Stimulated activated CD4-positive, alpha-beta T cell treated with anti-CD3 and anti-CD28 coated beads, TNF-alpha, amount 100 ng/mL, for 24 hours (primary cell): ENCODE results near the gene ERGIC1.
"Not testable (repeated sequence)": the region's sequence is repeated elsewhere in the genome, so short reads cannot be mapped to it uniquely, and the experiment has no call there.

ENCODE experiments used
- DNase-seq, 3 experiments: peaks; one replicate each; pipeline ENCODE4 v3.0.0-alpha.2; 2020; ENCODE audit warnings: low read depth in 3 of 3

ERGIC1 gene

DNA sequence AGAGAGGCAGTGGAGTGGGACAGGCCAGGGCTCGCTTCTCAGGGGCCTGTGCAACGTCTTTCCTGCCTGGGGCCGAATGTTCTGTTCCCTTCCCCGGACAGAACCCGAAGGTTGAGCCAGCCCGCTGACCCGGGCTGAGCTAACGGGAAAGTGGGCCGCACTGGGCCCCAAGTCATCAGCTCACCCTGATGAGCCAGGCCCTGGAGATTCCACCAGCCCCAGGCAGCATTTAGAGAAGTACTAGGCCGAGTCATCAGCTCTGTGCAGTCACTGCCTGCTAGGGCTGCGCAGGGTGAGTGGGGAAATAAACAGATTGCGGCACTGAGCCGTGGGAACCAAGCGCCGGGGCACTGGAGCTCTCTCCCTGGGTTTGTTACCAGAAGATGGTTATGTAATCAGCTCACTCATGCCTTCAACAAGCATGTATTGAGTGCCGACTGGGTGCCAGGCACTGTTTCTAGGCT is 33.9 kb upstream of the ERGIC1 start:
- no peak for DNase-seq

DNA sequence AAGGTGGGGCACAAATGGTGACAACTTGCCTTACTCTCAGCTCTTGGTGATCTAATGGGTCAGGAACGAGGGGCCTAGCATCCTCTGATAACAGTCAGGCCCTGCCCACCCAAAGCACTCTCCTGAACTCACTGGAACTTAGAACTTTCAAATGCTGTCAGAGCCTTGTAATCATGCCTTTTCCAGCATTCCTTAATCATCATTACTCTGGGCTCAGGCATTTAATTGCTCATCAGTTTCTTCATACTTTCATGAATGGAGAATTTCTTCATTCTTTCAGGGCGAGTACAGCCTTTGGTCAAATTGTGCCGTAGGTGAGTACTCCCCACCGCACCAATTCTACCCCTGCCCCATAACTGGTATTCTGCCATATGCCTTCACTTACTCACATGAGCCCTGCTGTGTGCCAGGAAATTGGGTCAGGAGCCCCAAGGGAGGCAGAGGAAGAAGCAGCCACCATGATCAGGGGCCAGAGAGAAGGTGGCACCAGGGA is 32.8 kb upstream of the ERGIC1 start:
- DNase-seq: no peak

DNA sequence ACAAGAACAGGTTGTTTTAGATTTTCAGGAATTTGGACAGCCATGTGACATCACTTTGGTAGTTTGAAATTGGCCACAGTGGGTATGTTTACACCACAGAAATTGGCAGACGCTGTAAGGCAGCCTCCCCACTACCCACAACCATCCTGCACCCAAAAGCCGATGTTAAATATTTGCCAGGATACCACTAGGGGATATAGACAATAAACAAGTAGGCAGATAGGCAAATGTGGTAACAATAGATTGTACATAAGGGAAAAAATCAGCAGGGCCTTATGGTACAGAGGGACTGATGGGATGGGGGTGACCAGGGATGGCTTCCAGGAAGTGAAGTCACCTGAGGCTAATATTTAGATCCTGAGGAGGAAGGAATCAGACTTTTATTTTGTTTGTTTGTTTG is 31.9 kb upstream of the ERGIC1 start:
- DNase-seq: no peak

DNA sequence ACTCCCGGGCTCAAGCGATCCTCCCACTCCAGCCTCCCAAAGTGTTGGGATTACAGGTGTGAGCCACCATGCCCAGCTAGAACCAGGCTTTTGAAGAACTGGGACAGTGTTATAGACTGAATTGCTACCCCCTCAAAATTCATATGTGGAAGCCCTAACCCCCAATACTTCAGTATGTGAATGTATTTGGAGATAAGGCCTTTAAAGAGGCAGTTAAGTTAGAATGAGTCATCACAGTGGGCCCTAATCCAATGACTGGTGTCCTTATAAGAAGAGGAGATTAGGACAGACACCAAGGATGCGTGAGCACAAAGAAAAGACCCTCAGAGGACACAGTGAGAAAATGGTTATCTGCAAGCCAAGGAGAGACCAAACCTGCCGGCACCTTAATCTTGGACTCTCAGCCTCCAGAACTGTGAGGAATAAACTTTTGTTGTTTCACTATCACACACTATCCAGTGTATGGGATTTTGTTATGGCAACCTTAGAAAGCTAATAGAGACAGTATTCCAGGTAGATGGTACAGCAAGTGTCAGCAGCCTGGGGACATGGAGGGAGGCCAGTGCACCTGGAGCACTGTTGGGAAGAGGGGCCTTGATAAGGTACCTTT is 31.4 kb upstream of the ERGIC1 start:
- no peak for DNase-seq

DNA sequence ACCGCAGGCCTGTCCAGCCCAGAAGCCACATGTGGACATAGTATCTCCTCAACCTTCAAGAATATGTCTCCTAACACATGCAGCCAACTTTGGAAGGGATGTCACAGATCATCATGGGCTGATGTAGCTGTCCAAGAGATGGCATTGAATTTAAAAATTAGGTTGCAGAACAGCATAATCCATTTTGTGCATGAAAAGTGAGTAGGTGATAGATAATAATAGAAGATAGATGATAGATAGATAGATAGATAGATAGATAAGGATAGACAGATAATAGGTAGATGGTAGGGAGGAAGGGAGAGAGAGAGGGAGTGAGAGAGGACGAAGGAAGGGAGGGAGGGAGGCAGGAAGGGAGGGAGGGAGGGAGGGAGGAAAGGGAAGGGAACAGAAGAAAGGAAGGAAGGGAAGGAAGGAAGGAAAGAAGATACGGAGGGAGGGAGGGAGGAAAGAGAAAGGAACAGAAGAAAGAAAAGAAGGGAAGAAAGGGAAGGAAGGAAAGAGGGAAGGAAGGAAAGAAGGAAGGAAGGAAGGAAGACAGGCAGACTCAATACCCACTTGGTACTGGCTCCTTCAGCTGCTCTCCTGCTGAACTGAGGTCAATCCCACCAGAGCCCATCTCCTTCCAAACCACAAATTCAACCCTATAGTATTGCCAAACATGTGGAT is 28.9 kb upstream of the ERGIC1 start:
- no peak for DNase-seq

DNA sequence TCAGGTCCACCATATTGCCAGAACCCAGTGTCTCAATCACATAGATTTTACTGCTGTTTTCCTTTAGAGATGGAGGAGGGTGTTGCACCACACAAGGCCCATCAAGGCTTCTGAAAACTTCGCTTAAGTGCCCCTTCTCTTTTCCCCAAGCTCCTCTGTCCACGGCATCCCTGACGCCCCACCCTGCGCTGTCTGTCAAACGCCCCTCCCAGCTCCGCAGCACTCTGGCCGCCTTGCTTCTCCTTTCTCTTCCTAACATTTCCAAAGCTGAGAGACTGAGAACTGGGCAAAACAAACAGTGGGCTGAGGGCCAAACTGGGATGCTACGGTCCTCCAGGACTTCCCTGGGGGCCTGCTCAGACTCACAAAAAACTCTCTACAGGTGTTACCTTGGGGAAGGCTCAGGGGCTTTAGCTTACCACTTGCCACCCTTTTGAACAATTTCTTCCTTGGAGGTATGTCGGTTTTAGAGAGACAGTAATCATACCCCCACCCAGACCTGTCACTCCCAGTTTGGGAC is 28.3 kb upstream of the ERGIC1 start:
- no peak for DNase-seq

DNA sequence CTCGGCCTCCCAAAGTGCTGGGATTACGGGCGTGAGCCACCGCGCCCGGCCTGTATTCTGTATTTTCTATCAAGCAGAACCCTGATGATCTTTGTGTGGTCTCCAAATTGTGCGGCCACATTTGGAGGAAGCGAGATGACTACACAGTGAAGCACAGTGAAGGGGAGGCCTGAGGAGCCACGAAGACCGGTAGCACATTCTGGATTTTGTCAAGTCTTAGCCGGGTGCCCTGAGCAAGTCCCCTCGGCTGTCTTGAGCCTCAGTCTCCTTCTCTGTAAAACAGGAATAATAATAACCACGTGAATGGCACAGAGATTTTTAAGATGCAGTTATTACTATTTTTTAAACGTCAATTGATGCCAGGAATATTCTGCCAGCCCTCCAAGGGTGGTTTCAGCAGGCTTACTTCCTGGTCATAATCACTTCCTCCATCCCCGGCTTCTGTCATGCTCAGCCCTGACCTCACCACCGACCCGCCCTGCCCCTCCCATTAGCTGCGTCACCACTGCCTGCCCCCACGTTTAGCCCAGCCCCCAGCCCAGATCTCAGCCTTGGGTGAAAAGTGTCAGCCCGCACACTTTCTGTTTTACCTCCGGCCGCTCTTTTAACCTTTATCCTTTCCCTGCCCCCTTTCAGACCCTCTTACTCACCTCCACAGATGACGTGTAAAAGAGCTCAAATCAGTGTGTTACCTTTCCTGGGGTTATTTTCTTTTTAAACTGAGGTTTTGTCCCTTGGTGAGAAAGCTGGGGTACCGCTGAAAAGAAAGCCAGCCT is 27.0 kb upstream of the ERGIC1 start:
- DNase-seq: peak; percentile 73 to 95 (median 81)

DNA sequence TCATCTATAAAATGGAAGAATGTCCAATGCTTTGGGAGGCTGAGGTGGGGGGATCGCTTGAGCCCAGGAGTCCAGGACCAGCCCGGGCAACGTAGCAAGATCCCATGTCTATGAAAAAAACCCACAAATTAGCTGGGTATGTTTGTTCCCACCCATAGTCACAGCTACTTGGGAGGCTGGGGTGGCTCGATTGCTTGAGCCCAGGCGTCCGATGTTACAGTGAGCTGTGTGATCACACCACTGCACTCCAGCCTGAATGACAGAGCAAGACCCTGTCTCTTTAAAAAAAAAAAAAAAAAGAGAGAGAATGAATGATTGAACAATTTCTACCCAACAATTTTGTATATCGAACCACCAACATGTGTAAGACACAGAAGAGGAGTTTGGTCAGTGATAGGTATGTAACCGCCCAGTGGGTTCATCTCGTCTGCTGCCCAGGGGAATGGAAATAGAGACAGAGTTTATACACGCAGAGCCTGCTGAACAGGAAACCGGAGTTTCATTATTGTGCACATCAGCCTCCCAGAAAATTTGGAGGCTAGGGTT is 26.2 kb upstream of the ERGIC1 start:
- no peak for DNase-seq

DNA sequence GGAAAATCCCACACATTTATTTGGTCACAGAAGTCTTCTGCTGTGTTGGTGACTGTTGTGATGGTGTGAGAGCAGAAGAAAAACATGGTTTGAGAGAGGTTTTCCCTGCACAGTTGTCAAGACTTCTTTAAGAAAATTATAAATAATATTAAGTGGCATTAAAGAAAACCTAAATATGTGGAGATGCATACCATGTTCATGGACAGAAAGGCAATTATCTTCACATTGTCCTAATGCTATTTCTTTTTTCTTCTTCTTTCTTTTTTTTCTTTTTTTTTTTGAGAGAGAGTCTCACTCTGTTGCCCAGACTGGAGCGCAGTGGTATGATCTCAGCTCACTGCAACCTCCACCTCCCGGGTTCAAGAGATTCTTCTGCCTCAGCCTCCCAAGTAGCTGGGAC is 24.3 kb upstream of the ERGIC1 start:
- DNase-seq: no peak

DNA sequence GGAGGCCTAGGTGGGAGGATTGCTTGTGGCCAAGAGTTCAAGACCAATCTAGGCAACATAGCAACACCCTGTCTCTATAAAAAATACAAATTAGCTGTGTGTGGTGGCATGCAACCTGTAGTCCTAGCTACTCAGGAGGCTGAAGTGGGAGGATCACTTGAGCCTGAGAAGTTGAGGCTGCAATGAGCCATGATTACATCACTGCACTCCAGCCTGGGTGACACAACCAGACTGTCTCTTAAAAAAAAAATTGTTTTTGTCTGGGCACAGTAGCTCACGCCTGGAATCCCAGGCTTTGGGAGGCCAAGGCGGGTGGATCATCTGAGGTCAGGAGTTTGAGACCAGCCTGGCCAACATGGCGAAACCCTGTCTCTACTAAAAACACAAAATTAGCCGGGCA is 23.1 kb upstream of the ERGIC1 start:
- DNase-seq: not testable (repeated sequence)

DNA sequence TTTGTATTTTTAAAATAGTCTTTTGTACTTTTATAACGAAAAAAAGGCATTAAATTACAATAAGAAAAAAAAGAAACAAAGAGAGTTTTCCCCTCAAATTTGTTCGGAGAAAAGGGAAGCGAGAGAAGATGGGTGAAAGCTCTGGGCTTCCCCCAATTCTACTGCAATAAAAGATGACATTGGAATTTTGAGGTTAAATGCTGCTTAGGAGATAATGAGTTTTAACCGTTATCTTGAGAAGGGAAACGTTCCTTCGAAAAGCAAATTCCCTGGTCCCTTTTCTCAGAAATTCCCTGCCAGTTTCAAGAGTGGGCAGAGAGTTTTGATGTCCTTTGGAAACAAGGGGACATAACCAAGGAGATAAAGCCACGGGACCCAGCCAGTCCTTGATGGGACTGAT is 18.4 kb upstream of the ERGIC1 start:
- DNase-seq: no peak

DNA sequence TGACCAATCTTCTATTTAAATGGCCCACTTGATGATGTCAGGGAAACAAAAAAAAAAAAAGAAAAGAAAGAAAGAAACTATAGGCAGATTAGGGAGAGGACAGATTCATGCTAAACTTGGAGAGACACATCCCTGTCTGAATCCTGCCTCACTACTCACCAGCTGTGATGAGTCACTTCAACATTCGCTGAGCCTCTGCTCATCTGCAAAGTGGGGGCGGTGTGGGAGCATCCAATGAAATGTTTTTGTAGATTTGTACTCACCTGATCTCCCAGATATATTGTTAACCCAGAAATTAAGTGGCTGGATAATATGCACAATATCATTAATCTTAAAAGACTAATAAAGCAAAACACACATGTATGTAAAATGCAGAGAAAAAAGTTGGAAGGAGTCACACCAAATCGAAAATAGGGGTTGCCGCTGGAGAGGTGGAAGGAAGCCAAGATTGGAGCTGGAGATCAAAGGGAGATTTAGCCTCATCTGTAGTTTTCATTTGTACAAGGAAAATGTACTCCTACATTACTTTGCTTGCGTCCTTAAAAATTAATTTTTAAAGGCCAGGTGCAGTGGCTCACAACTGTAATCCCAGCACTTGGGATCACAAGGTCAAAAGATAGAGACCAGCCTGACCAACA is 17.0 kb upstream of the ERGIC1 start:
- no peak for DNase-seq

DNA sequence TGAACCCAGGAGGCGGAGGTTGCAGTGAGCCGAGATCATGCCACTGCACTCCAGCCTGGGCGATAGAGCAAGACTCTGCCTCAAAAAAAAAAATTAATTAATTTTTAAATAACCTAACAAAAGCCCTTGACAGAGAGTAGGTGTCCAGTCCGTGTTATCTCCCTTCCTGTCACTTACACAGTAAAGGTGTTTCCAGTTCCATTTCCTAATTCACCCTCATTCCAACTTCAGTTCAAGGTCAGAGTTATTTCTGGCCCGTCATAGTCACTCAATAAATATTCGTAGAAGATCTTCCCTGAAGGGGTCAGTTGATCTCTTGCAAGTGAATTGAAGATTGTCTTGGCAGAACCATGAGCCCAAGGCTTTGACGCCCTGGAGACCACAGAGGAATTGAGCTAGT is 16.4 kb upstream of the ERGIC1 start:
- DNase-seq: no peak

DNA sequence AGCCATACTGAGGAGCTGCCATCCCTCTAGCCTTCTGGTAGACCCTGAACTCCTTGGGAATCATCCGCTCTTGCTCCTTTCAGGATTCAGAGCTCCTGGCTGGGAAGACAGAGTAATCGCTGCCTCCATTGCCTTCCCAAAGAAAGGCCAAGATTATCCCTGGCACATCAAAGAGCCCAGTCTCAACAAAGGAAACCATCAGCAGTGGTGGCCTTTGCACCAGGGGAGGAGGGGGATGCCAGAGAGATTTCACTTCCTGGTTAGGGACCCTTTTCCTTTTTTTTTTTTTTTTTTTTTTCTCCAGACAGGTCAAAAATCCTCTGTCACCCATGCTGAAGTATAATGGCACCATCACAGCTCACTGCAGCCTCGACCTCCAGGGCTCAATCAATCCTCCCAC is 16.0 kb upstream of the ERGIC1 start:
- DNase-seq: no peak

DNA sequence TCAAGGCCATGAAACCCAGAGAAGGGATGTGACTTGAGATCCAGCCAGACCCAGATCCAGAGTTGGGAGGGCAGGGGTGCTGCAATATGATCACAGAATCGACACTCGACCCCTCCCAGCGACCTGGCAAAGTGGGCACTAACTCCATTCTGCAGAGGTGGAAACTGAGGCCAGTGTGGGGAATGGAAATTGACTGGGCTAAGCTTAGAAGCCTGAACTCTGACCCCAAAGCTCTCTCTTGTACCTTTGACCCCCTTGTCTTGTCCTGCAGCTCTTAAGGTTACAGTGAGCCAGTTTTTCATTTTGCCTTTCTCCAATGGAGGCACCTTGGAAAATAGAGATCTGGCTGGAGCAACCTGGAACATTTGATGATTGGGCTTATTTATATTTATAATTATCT is 14.5 kb upstream of the ERGIC1 start:
- no peak for DNase-seq

DNA sequence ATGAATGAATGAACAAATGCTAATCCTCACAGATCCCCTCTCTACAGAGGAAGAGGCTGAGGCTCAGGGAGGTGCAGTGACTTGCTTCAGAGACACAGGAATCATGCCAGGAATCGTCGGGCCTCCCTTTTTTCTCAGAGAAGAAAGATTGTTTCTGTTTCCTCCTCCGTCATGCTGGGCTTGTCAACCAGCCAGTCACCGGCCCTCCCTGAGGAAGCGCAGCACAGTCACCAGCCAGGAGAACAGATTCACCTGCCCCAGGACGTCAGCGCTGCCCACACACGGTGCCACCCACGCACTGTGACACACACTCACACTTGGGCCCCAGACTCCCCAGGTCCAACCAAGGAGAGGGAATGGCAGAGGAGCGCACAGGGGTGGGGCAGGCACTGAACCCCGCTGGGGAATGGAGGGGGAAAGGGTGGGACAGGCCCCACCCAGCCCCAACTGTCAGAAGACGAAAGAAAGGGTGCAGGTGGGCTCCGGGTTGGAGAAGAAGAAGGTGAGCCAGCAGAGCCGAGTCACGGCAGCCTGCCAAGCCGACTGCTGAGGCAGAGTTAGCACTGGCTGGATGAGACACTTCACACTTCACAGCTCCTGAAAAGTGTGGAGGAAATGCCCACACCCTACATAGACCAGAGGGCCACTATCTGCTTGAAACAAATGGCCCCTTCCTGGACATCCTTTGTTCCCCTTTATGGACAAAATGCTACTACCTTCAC is 13.8 kb upstream of the ERGIC1 start:
- peak in 1 of 3 experiments; percentile 63 for DNase-seq

DNA sequence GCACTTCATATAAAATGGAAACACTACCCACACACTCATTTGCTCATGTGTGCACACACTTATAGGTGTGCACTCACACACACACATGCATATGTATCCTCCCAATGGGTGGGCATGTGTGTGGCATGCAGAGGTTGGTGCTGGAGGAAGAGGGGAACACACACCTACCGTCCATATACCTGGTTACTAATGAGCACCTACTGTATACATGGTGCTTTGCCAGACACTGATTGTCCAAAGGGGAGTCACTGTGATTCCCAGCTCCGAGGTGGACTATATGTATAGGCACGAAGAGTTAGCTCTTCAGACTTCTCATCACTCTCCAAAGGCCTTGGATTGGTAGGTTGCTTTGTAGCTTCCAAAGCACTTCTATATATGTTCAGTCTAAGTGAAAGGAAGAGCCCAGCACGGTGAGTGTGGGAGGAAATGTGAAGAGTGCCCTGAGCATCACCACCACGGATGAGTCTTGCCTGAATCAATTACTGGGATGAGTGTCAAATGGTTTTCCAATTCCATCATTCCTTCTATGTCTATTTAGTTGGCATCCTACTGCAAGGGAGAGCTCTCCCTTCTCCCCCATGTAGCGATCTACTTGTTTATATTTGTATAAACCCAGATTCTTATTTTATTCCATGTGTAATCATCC is 12.6 kb upstream of the ERGIC1 start:
- DNase-seq: no peak

DNA sequence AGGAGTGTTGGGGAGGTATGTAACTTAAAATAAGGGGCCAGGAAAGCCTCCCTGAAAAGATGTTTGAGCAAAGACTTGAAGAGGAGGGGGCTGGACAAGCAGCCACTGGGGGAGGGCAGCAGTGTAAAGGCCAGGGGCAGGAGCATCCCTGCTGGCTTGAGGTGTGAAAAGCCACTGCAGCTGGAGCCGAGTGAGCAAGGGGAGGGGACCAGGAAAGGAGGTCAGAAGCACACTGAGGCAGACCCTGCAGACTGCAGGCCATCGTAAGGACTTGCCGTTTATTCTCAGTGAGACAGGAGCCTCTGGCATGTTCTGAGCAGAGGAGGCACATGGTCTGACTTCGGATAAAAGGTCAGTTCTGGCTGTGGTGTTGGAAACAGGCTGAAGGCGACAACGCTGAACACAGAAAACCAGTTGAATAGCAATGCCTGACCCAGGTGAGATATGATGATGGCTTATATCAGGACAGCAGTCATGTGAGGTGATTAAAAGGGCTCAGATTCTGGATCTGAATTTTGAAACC is 10.2 kb upstream of the ERGIC1 start:
- no peak for DNase-seq

DNA sequence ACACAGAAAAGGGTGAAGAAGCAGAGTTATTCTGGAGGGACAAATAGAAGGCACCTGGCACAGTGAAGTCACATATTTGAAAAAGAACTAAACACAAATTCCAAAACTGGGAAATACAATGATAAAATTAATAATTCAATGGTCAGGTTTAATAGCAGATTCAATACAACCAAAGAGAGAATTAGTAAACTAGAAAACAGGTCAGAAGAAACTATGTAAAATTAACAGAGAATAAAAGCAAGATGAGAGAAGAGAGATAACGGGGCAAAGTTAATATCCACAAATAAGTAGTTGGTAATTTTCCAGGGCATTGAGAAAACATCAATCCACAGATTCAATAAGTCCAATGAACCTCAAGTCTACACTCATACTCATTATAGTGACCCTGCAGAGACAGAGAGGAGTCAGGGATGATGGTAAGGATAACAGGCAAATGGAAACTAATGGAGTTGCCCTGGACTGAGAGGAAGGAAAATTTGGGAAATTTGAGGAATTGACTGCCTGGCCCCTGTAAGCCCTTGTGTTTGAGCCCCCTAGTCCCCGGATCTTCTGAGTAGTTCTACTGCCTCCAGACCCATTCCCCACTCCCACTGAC is 8.3 kb upstream of the ERGIC1 start:
- no peak for DNase-seq

DNA sequence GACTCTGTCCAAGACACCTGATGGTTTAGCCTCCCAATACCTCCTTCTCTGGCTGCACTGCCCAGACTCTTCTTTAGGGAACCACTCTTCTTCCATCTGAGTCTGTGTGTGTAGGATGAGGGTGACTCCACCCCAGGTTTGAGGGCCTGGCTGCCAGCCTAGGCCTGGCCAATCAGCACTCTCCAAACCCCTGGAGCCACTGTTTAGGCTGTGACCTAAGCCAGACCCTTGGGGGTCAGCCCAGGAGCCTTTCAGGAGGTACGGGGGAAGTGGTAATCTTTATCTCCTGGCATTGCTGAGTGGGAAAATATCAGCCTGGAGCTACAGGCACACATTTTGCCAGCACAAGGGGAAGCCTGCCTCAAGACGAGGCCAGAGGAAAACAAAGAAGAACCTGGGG is 6.2 kb upstream of the ERGIC1 start:
- DNase-seq: no peak
